A673 (cell line): Measurements from ENCODE around the gene TCEA3. TPM values are rescaled to one million over a fixed set of nuclear protein-coding genes. Genes with fewer than 3 reads are reported as not detected.
A peak's percentile ranks its signal among the peaks of the same experiment; 100 is the strongest.

Experiments used
- BruUV-seq: library from RNA; stranded (reverse); fragments of 400-500 nt; replicated peaks from 2 replicates; lab custom pipeline; 2021; lab: Mats Ljungman, UMichigan
- CTCF ChIA-PET: fragments of 300-600 bp; sonication (Branson Sonifier 250); formaldehyde crosslinking; loops from one replicate; lab custom pipeline; 2022; ENCODE audit warnings: antibody characterized with exemption; lab: Charles Lee
- POLR2A ChIA-PET: fragments of 300-600 bp; sonication (Branson Sonifier 250); formaldehyde crosslinking; loops from one replicate; lab custom pipeline; 2022; ENCODE audit warnings: antibody characterized with exemption; ENCODE audit not compliant: low non-redundant PET; lab: Charles Lee
- DNase-seq: peaks from one replicate; pipeline ENCODE4 v3.0.0-alpha.2; 2015; ENCODE audit warnings: low spot score
- H3K27ac ChIP-seq: fragments of 200-600 bp; sonication (generic); 2 replicates; pipeline ENCODE4 v1.5.1; 2016; ENCODE audit warnings: mixed run types, low read depth, mild to moderate bottlenecking, mixed read lengths, antibody characterized with exemption, low read length; ENCODE audit not compliant: poor library complexity, severe bottlenecking
- H3K27me3 ChIP-seq: fragments of 200-600 bp; sonication (generic); replicated peaks from 2 replicates; pipeline ENCODE4 v1.6.1; 2017; ENCODE audit warnings: mixed run types, low read depth, mild to moderate bottlenecking, mixed read lengths, antibody characterized with exemption, low read length; ENCODE audit not compliant: insufficient read depth, poor library complexity
- H3K36me3 ChIP-seq: fragments of 200-600 bp; sonication (generic); 2 replicates; pipeline ENCODE4 v1.6.1; 2016; ENCODE audit warnings: mixed run types, mild to moderate bottlenecking, mixed read lengths, antibody characterized with exemption, low read length; ENCODE audit not compliant: insufficient read depth, poor library complexity, severe bottlenecking
- H3K4me1 ChIP-seq: fragments of 200-600 bp; sonication (generic); 2 replicates; pipeline ENCODE4 v1.6.1; 2017; ENCODE audit warnings: mixed run types, mild to moderate bottlenecking, mixed read lengths, antibody characterized with exemption, low read length; ENCODE audit not compliant: insufficient read depth, poor library complexity, severe bottlenecking
- H3K4me3 ChIP-seq: fragments of 200-600 bp; sonication (generic); 2 replicates; pipeline ENCODE4 v1.5.1; 2016; ENCODE audit warnings: low read depth, mixed run types, mild to moderate bottlenecking, mixed read lengths, low read length; ENCODE audit not compliant: poor library complexity, severe bottlenecking
- H3K9me3 ChIP-seq: fragments of 200-600 bp; sonication (generic); 2 replicates; pipeline ENCODE4 v1.6.1; 2016; ENCODE audit warnings: mixed run types, low read depth, mild to moderate bottlenecking, mixed read lengths, antibody characterized with exemption, low read length; ENCODE audit not compliant: poor library complexity, severe bottlenecking
- CTCF ChIP-seq: fragments of 300-800, 200-600 bp; sonication (generic); conservative IDR thresholded peaks from 2 replicates; pipeline ENCODE4 v1.5.1; 2017; ENCODE audit warnings: low read depth, mild to moderate bottlenecking, antibody characterized with exemption, low read length, moderate library complexity, mixed read lengths
- EZH2 ChIP-seq: fragments of 200-600 bp; sonication (generic); IDR thresholded peaks from 2 replicates; pipeline ENCODE4 v1.6.1; 2017; ENCODE audit warnings: borderline replicate concordance, low read depth, mild to moderate bottlenecking, mixed read lengths, antibody characterized with exemption, low read length; ENCODE audit not compliant: poor library complexity, severe bottlenecking
- intact Hi-C: fragments of 100-400 bp; cut with micrococcal nuclease; formaldehyde crosslinking; loops from one replicate; pipeline ENCODE4 v1.10.0; 2022; ENCODE audit not compliant: unreplicated experiment
- total RNA-seq: library from RNA; stranded (reverse); gene quantifications from 2 replicates; pipeline ENCODE4 v1.2.3, GENCODE V29; 2021

TCEA3 gene
- total RNA-seq, 1 experiment from 2014 or later, result 0.99 TPM

DNA sequence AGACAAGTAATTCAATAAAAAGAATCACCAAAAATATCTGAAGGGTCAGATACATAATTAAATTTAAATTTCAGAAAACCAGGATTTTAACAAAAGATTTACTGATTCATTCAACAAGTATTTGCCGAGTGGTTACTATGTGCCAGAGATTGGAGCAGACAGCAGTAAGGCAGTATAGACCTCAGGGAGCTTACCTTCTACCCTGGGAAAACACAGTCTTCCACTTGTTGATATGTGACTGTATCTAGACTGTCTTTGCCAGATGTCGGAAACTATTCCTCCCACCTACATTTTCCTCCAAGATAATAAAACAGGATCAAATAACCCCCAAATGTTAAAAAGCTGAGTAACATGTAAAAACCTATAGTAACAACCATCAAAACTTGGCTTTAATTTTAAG is 86.7 kb downstream of the TCEA3 start:
- TF ChIP-seq EZH2 (no peak), CTCF (no peak)
- BruUV-seq, result no TSS peak
- Histone ChIP-seq H3K27ac (peak overlapping the region; percentile 2), H3K9me3 (no peaks in the 10 kb centered on the region), H3K4me3 (no peak overlapping the region), H3K4me1 (peaks cover 23% of the 10 kb centered on the region), H3K27me3 (no peaks in the 10 kb centered on the region), H3K36me3 (peaks cover 66% of the 10 kb centered on the region)
- DNase-seq, result no peak
- POLR2A ChIA-PET, result no interaction called here
- CTCF ChIA-PET, result no interaction called here
- intact Hi-C loops, result no loop called here

GRCh38 chr1:23331713-23332112 is 92.8 kb downstream of the TCEA3 start:
- BruUV-seq, result no TSS peak
- DNase-seq, result no peak
- Histone ChIP-seq H3K36me3 (peaks cover 98% of the 10 kb centered on the region), H3K4me3 (no peak overlapping the region), H3K27ac (no peak overlapping the region), H3K9me3 (no peaks in the 10 kb centered on the region), H3K4me1 (no peaks in the 10 kb centered on the region), H3K27me3 (no peaks in the 10 kb centered on the region)
- TF ChIP-seq CTCF (no peak), EZH2 (no peak)
- intact Hi-C loops, result no loop called here
- CTCF ChIA-PET, result no interaction called here
- POLR2A ChIA-PET, result no interaction called here

Other genes with a start within 250 kb of the TCEA3 start
- 0.13 and 0.20 TPM in 2 replicates for gene HTR1D, start 207.2 kb downstream of the TCEA3 start, total RNA-seq
- 300 and 304 TPM in 2 replicates for gene HNRNPR, start 80.5 kb downstream of the TCEA3 start, total RNA-seq
- gene ZNF436, start 54.9 kb downstream of the TCEA3 start, total RNA-seq, result 13.7 and 14.8 TPM in 2 replicates
- 7.8 and 13.8 TPM in 2 replicates for gene ASAP3, start 59.4 kb upstream of the TCEA3 start, total RNA-seq
- gene E2F2, start 106.5 kb upstream of the TCEA3 start, total RNA-seq, result 45.0 and 46.1 TPM in 2 replicates
- 102 and 140 TPM in 2 replicates for gene ID3, start 134.8 kb upstream of the TCEA3 start, total RNA-seq